ENCODE data around the gene NIT2. TPM values are rescaled to one million over a fixed set of nuclear protein-coding genes. Genes with fewer than 3 reads are reported as not detected.

The NIT2 gene
- total RNA-seq = 10 to 100 TPM; 25.3 to 51.6 (median 30.6) TPM
- 10 to 100 TPM; 29.3 to 50.8 TPM for polyA plus RNA-seq
- total RNA-seq = 25.6 reads per million, percentile 56 among the genes with 10 or more reads in this experiment

DNA sequence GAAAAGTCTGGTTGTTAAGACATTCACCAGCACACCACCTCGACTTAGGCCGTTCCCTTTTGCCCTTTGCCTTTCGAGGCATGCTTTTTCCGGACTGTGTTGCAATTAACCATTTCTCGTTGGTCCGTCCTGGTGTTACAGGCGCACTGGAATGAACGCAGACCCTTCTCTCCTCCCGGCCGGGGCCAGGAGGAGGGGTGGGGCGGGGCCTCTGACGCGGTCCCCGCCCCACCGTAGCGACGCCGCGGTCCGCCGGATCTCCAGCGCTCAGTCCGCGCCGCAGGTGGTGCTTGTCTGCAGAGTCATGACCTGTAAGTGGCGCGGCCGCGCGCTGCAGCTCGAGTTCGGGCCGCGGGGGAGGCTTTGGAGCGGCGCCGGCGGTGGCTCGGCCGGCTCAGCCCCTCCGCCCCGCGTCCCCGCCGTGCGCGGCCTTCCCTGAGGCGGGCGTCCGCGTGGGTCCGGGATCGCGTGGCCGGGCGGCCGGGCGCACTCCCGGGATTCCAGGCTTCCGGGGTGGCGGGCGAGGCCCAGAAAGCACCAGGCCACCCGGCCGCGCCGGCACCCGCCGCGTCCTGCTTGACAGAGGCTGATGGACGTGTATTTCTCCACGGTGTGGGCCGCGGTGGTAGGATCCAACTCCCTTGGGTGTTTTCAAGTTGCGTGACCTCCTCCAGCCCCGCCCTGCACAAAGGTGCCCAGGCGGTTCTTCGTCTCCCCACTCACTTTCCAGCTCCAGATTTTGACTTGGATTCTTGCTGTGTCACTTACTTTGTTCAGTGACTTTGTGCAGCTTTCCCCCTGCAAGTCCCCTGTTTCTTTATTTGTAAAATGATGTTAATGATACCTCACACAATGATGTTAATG is at the start of gene NIT2:
TSS of gene NIT2 (plus strand) at position 270 of the 864 bp plus-strand sequence. CDS start at position 305, 35 bp downstream.
- H3K36me3 Mint-ChIP-seq = peaks cover 0 to 5% (median 0%) of the 10 kb centered on the region in 5 donors
- ChIA-PET CTCF (interaction anchor here (1.0 to 1.2 kb wide), 2 partner anchors 9 to 75 kb away, joined by 3 read pairs; no protein-coding TSS in a partner anchor), POLR2A (interaction anchor here (0.5 to 3.5 kb wide), 9 partner anchors 8 to 1978 kb away, joined by 3 to 21 read pairs (median 3); partner anchors contain the start of genes LNP1 and TOMM70)
- Histone ChIP-seq H3K27me3 (ENCODE audit: control insufficient read depth in 2 of 2, insufficient read depth in 2 of 2, low read length in 2 of 2) (no peaks in the 10 kb centered on the region), H3K4me1 (ENCODE audit: control insufficient read depth in 2 of 2, insufficient read depth in 2 of 2, low read length in 2 of 2) (peaks cover 8 to 12% of the 10 kb centered on the region in 2 donors), H3K9me3 (ENCODE audit: control insufficient read depth in 2 of 3, low read length in 3 of 3) (no peaks in the 10 kb centered on the region), H3K4me3 (ENCODE audit: low read length) (peak within 1 kb of the TSS; percentile 72), H3K27ac (ENCODE audit: low read depth, low read length) (peak within 1 kb of the TSS; percentile 76), H3K36me3 (ENCODE audit: control insufficient read depth in 2 of 3, insufficient read depth in 3 of 3, low read length in 3 of 3) (peaks cover 0 to 4% (median 3%) of the 10 kb centered on the region in 3 experiments)
- intact Hi-C loops (cut with micrococcal nuclease) = loop anchor here (1.0 to 10.0 kb wide), 11 partner anchors 12 to 1812 kb away; partner anchors contain the start of genes LNP1 (in 2 of the 2), TBC1D23 (in 2 of the 2), TOMM70 (in 2 of the 2) and CLDND1 (in 1 of the 2)
- peak; percentile 97 for ATAC-seq
- peak; percentile 49 to 79 (median 65) for DNase-seq
- H3K9me3 Mint-ChIP-seq = no peaks in the 10 kb centered on the region
- peaks cover 11 to 40% (median 30%) of the 10 kb centered on the region in 7 donors for H3K4me1 Mint-ChIP-seq
- peak within 1 kb of the TSS; percentile 86 to 99 (median 94) for H3K4me3 Mint-ChIP-seq
- H3K27ac Mint-ChIP-seq = peak within 1 kb of the TSS; percentile 87 to 97 (median 93)
- no peaks in the 10 kb centered on the region for H3K27me3 Mint-ChIP-seq

- intact Hi-C loops (cut with micrococcal nuclease) = no loop called here
- Histone ChIP-seq H3K27ac (ENCODE audit: low read depth, low read length) (no peak overlapping the region), H3K27me3 (ENCODE audit: control insufficient read depth in 2 of 2, insufficient read depth in 2 of 2, low read length in 2 of 2) (no peaks in the 10 kb centered on the region), H3K9me3 (ENCODE audit: control insufficient read depth in 2 of 3, low read length in 3 of 3) (no peaks in the 10 kb centered on the region), H3K4me3 (ENCODE audit: low read length) (no peak overlapping the region), H3K4me1 (ENCODE audit: control insufficient read depth in 2 of 2, insufficient read depth in 2 of 2, low read length in 2 of 2) (no peaks in the 10 kb centered on the region), H3K36me3 (ENCODE audit: control insufficient read depth in 2 of 3, insufficient read depth in 3 of 3, low read length in 3 of 3) (peaks cover 0 to 19% (median 0%) of the 10 kb centered on the region in 3 experiments)
- DNase-seq (no peak), ATAC-seq (no peak)
- peaks cover 0 to 36% (median 8%) of the 10 kb centered on the region in 5 donors for H3K36me3 Mint-ChIP-seq
- no peaks in the 10 kb centered on the region for H3K9me3 Mint-ChIP-seq
- H3K27me3 Mint-ChIP-seq = no peaks in the 10 kb centered on the region
- ChIA-PET CTCF (no interaction called here), POLR2A (no interaction called here)
- peaks cover 0 to 5% (median 0%) of the 10 kb centered on the region in 7 donors for H3K4me1 Mint-ChIP-seq
- H3K27ac Mint-ChIP-seq = no peak overlapping the region
- no peak overlapping the region for H3K4me3 Mint-ChIP-seq
Measured at GRCh38 chr3:100288288-100288894, 46.2 kb upstream of the NIT2 start.

DNA sequence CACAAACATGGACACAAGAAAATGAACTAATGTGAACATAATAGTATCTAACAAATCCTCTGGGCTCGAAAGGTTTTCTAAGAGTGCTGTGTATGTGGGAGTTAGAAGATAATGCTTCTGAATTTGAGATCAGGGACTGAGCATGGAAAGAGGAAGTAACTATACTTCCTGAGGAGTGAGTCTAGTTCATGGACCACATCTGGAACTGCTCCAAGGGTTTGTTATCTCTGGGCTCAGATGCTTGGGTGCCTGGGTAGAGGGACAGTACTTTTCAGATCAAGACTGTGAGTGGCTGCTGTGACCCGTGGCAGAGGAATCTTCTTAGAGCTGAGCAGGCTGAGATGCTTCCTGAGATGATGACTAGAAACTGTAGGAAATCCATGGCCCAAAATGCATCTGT is 45.2 kb upstream of the NIT2 start:
- Mint-ChIP-seq H3K4me1 (peaks cover 0 to 5% (median 0%) of the 10 kb centered on the region in 7 donors), H3K9me3 (no peaks in the 10 kb centered on the region), H3K27me3 (no peaks in the 10 kb centered on the region), H3K36me3 (peaks cover 0 to 33% (median 8%) of the 10 kb centered on the region in 5 donors), H3K27ac (peak overlapping the region in 3 of 9 donors; percentile 2 to 65 (median 6)), H3K4me3 (no peak overlapping the region)
- intact Hi-C loops (cut with micrococcal nuclease) = no loop called here
- Histone ChIP-seq H3K27ac (ENCODE audit: low read depth, low read length) (no peak overlapping the region), H3K9me3 (ENCODE audit: control insufficient read depth in 2 of 3, low read length in 3 of 3) (no peaks in the 10 kb centered on the region), H3K36me3 (ENCODE audit: control insufficient read depth in 2 of 3, insufficient read depth in 3 of 3, low read length in 3 of 3) (peaks cover 0 to 19% (median 0%) of the 10 kb centered on the region in 3 experiments), H3K27me3 (ENCODE audit: control insufficient read depth in 2 of 2, insufficient read depth in 2 of 2, low read length in 2 of 2) (no peaks in the 10 kb centered on the region), H3K4me3 (ENCODE audit: low read length) (no peak overlapping the region), H3K4me1 (ENCODE audit: control insufficient read depth in 2 of 2, insufficient read depth in 2 of 2, low read length in 2 of 2) (no peaks in the 10 kb centered on the region)
- ChIA-PET CTCF (no interaction called here), POLR2A (no interaction called here)
- DNase-seq (no peak), ATAC-seq (peak; percentile 40)

DNA sequence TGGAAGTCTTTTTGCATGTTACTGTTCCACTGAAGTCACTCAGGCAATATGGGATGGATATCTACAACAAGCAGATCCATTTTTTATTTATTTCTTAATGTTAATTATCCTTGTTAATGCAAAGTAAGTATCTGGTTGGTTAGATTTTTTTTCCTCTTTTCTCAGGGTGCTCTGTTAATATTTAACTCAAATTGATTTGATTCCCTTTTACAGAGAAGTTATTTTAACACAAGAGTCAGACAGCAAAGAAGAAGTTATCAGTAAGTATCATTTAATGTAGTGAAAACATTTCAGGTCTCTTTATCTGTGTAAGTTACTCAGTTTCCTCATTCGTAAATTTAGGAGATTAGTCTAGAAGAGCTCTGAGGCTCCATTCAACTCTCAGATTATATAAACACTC is 39.5 kb upstream of the NIT2 start:
- H3K4me1 Mint-ChIP-seq = peaks cover 0 to 5% (median 0%) of the 10 kb centered on the region in 7 donors
- Histone ChIP-seq H3K36me3 (ENCODE audit: control insufficient read depth in 2 of 3, insufficient read depth in 3 of 3, low read length in 3 of 3) (peaks cover 0 to 41% (median 0%) of the 10 kb centered on the region in 3 experiments), H3K4me1 (ENCODE audit: control insufficient read depth in 2 of 2, insufficient read depth in 2 of 2, low read length in 2 of 2) (no peaks in the 10 kb centered on the region), H3K4me3 (ENCODE audit: low read length) (no peak overlapping the region), H3K27me3 (ENCODE audit: control insufficient read depth in 2 of 2, insufficient read depth in 2 of 2, low read length in 2 of 2) (no peaks in the 10 kb centered on the region), H3K9me3 (ENCODE audit: control insufficient read depth in 2 of 3, low read length in 3 of 3) (no peaks in the 10 kb centered on the region), H3K27ac (ENCODE audit: low read depth, low read length) (no peak overlapping the region)
- intact Hi-C loops (cut with micrococcal nuclease) = no loop called here
- H3K36me3 Mint-ChIP-seq = peaks cover 0 to 29% (median 15%) of the 10 kb centered on the region in 5 donors
- H3K9me3 Mint-ChIP-seq = no peaks in the 10 kb centered on the region
- no peak for DNase-seq
- ChIA-PET CTCF (no interaction called here), POLR2A (no interaction called here)
- H3K27me3 Mint-ChIP-seq = no peaks in the 10 kb centered on the region
- H3K27ac Mint-ChIP-seq = no peak overlapping the region
- no peak overlapping the region for H3K4me3 Mint-ChIP-seq
- no peak for ATAC-seq

GRCh38 chr3:100297784-100298183 is 36.8 kb upstream of the NIT2 start:
- intact Hi-C loops (cut with micrococcal nuclease) = no loop called here
- H3K36me3 ChIP-seq (ENCODE audit: control insufficient read depth in 2 of 3, insufficient read depth in 3 of 3, low read length in 3 of 3) = peaks cover 0 to 50% (median 0%) of the 10 kb centered on the region in 3 experiments
- H3K4me3 Mint-ChIP-seq = no peak overlapping the region
- H3K36me3 Mint-ChIP-seq = peaks cover 5 to 31% (median 20%) of the 10 kb centered on the region in 5 donors
- ChIA-PET POLR2A (no interaction called here), CTCF (interaction anchor here (0.6 kb wide), 1 partner anchor 72 kb away, joined by 3 read pairs; no protein-coding TSS in a partner anchor)
- no peaks in the 10 kb centered on the region for H3K9me3 Mint-ChIP-seq
- no peaks in the 10 kb centered on the region for H3K9me3 ChIP-seq (ENCODE audit: control insufficient read depth in 2 of 3, low read length in 3 of 3)
- ATAC-seq (no peak), DNase-seq (no peak)
- no peaks in the 10 kb centered on the region for H3K27me3 ChIP-seq (ENCODE audit: control insufficient read depth in 2 of 2, insufficient read depth in 2 of 2, low read length in 2 of 2)
- no peaks in the 10 kb centered on the region for H3K4me1 ChIP-seq (ENCODE audit: control insufficient read depth in 2 of 2, insufficient read depth in 2 of 2, low read length in 2 of 2)
- H3K27ac ChIP-seq (ENCODE audit: low read depth, low read length) = no peak overlapping the region
- no peak overlapping the region for H3K27ac Mint-ChIP-seq
- no peaks in the 10 kb centered on the region for H3K4me1 Mint-ChIP-seq
- H3K4me3 ChIP-seq (ENCODE audit: low read length) = no peak overlapping the region
- no peaks in the 10 kb centered on the region for H3K27me3 Mint-ChIP-seq

DNA sequence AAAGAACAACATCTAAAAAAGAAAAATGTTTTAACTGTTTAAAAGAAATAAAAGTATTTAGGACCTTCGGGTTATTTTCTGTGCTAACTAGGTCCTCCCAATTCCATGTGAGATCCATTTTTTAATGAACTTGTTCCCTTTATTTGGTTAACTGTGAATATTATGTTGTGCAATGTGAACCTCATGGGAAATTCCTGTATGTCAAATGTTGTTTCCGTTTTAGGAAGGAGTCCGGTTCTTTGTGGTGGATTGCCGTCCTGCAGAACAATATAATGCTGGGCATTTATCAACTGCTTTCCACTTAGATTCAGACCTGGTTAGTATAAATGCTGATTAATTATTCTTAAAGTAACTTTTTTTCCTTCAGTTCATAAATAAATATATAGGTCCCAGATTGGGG is 35.5 kb upstream of the NIT2 start:
- Mint-ChIP-seq H3K9me3 (no peaks in the 10 kb centered on the region), H3K4me1 (no peaks in the 10 kb centered on the region), H3K27me3 (no peaks in the 10 kb centered on the region), H3K36me3 (peaks cover 5 to 35% (median 20%) of the 10 kb centered on the region in 5 donors), H3K4me3 (no peak overlapping the region), H3K27ac (no peak overlapping the region)
- Histone ChIP-seq H3K27ac (ENCODE audit: low read depth, low read length) (no peak overlapping the region), H3K4me1 (ENCODE audit: control insufficient read depth in 2 of 2, insufficient read depth in 2 of 2, low read length in 2 of 2) (no peaks in the 10 kb centered on the region), H3K4me3 (ENCODE audit: low read length) (no peak overlapping the region), H3K9me3 (ENCODE audit: control insufficient read depth in 2 of 3, low read length in 3 of 3) (no peaks in the 10 kb centered on the region), H3K36me3 (ENCODE audit: control insufficient read depth in 2 of 3, insufficient read depth in 3 of 3, low read length in 3 of 3) (peaks cover 0 to 50% (median 0%) of the 10 kb centered on the region in 3 experiments), H3K27me3 (ENCODE audit: control insufficient read depth in 2 of 2, insufficient read depth in 2 of 2, low read length in 2 of 2) (no peaks in the 10 kb centered on the region)
- ChIA-PET CTCF (no interaction called here), POLR2A (no interaction called here)
- no peak for DNase-seq
- intact Hi-C loops (cut with micrococcal nuclease) = no loop called here
- no peak for ATAC-seq
